Thyroid gland (tissue), 4 donors: ENCODE data around the gene KLK5. TPM values are rescaled to one million over a fixed set of nuclear protein-coding genes. Genes with fewer than 3 reads are reported as not detected.
"Not testable (repeated sequence)": the region's sequence is repeated elsewhere in the genome, so short reads cannot be mapped to it uniquely, and the experiment has no call there.

ENCODE experiments used
- DNase-seq, 2 donors: peaks; one replicate each; pipeline ENCODE4 v3.0.0-alpha.2; 2019
- H3K27ac ChIP-seq, 3 donors: fragments of 200-600 bp; sonication (generic); 1 replicate in 2 of 3; 2 replicates in 1 of 3; pipeline ENCODE4 v1.5.1; 2016 to 2019; ENCODE audit warnings: mild to moderate bottlenecking in 1 of 3, moderate library complexity in 1 of 3
- H3K27me3 ChIP-seq: fragments of 200-600 bp; sonication (generic); one replicate; pipeline ENCODE4 v1.5.1; 2019
- H3K36me3 ChIP-seq, 2 donors: fragments of 200-600 bp; sonication (generic); one replicate each; pipeline ENCODE4 v1.5.1; 2016 to 2019
- H3K4me1 ChIP-seq, 2 donors: fragments of 200-600 bp; sonication (generic); one replicate each; pipeline ENCODE4 v1.5.1; 2017 to 2019
- H3K4me3 ChIP-seq, 3 donors: fragments of 200-600 bp; sonication (generic); replicated peaks in 1 of 3; 1 replicate in 2 of 3; 2 replicates in 1 of 3; pipeline ENCODE4 v1.5.1; 2016; ENCODE audit warnings: mild to moderate bottlenecking in 1 of 3
- H3K9me3 ChIP-seq: fragments of 200-600 bp; sonication (generic); one replicate; pipeline ENCODE4 v1.5.1; 2017
- CTCF ChIP-seq, 6 experiments: fragments of 200-600 bp in 3 of 6; fragments of 450-650 bp in 3 of 6; sonication (generic) in 3 of 6; IDR thresholded peaks; one replicate each; pipeline ENCODE4 v1.5.1; 2016 to 2019; ENCODE audit warnings: antibody characterized with exemption in 6 of 6, mild to moderate bottlenecking in 2 of 6, inconsistent platforms in 1 of 6, moderate library complexity in 1 of 6
- POLR2A ChIP-seq, 2 donors: fragments of 450-650 bp; IDR thresholded peaks; one replicate each; pipeline ENCODE4 v1.6.1; 2017; ENCODE audit warnings: antibody characterized with exemption in 2 of 2, mild to moderate bottlenecking in 2 of 2, moderate library complexity in 1 of 2
- WGBS, 2 donors: methylation state at CpG; one replicate each; pipeline ENCODE4 v1.1.5; 2017; 5-methylcytosine and 5-hydroxymethylcytosine counted together
- intact Hi-C: fragments of 100-400 bp; cut with DNase I; formaldehyde crosslinking; loops from one replicate; pipeline ENCODE4 v1.15.1; 2023
- total RNA-seq, 4 donors: library from RNA; depleted of rRNA; stranded (reverse); fragments of >200 nt; gene quantifications; one replicate each; pipeline ENCODE4 v1.2.3, GENCODE V29; 2016

The KLK5 gene
- total RNA-seq, 4 donors from 2014 or later: 0.44 TPM; not detected in 3

DNA sequence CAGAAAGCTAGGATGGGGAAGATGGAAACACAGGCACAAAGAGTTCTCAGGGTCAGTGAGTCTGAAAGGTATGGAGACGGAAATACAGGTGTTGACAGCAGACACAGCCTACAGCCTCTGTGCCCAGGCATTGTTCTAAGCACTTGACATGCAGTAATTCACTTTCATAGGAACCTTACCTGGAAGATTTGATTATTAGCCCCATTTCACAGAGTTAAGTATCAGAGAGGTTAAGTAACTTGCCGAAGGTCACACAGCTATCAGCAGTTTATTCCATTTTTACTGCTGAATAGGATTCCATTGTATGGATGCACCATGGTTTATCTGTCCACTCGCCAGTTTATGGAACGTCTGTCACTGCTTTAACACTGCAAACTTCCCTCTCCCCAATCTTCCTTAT is 54.8 kb downstream of the KLK5 start:
- no peaks in the 10 kb centered on the region for H3K36me3 ChIP-seq
- DNase-seq: no peak
- no peaks in the 10 kb centered on the region for H3K27me3 ChIP-seq
- H3K4me3 ChIP-seq: no peak overlapping the region
- H3K27ac ChIP-seq: peak overlapping the region in 2 of 3 donors; percentile 86 to 98
- peaks cover 9 to 14% of the 10 kb centered on the region in 2 donors for H3K4me1 ChIP-seq
- intact Hi-C loops: no loop called here
- TF ChIP-seq POLR2A (IDR thresholded peaks at IDR 0.05): no peak
- TF ChIP-seq CTCF (IDR thresholded peaks at IDR 0.05): no peak
- no peaks in the 10 kb centered on the region for H3K9me3 ChIP-seq
- WGBS, 2 donors: 86 to 92% methylated on average over 4 of the region's 4 CpGs

- H3K36me3 ChIP-seq: no peaks in the 10 kb centered on the region
- no peak for TF ChIP-seq CTCF (IDR thresholded peaks at IDR 0.05)
- intact Hi-C loops: no loop called here
- 87 to 90% methylated on average over 3 of the region's 3 CpGs for WGBS, 2 donors
- no peaks in the 10 kb centered on the region for H3K27me3 ChIP-seq
- H3K9me3 ChIP-seq: no peaks in the 10 kb centered on the region
- H3K27ac ChIP-seq: peak overlapping the region; percentile 72 to 98 (median 86)
- peaks cover 9 to 14% of the 10 kb centered on the region in 2 donors for H3K4me1 ChIP-seq
- H3K4me3 ChIP-seq: no peak overlapping the region
- DNase-seq: no peak
Measured at GRCh38 chr19:50897612-50898011, 55.2 kb downstream of the KLK5 start.

DNA sequence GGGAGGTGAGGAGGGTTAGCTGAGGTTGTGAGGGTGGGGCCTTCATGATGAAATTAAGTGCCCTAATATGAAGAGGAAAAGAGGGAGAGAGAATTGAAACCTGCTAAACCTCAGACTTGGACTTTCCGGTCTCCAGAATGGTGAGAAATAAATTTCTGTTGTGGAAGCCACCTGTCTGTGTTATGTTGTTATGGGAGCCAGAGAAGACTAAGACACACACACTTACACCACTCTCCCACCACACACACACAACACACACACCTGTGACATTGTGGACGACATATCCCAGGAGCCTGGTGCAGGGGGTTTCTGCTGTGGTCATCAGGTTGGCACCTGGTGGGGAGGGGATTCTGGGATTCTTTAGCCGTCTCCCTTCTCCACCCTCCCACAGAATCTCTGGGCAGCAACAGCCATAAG is 55.6 kb downstream of the KLK5 start:
- TF ChIP-seq CTCF (IDR thresholded peaks at IDR 0.05): no peak
- no peak for TF ChIP-seq POLR2A (IDR thresholded peaks at IDR 0.05)
- DNase-seq: no peak
- Histone ChIP-seq H3K27me3 (no peaks in the 10 kb centered on the region), H3K27ac (peak overlapping the region; percentile 72 to 98 (median 86)), H3K9me3 (no peaks in the 10 kb centered on the region), H3K36me3 (no peaks in the 10 kb centered on the region), H3K4me1 (peaks cover 9 to 14% of the 10 kb centered on the region in 2 donors), H3K4me3 (no peak overlapping the region)
- intact Hi-C loops: no loop called here
- WGBS, 2 donors: 59 to 84% methylated on average over 3 of the region's 3 CpGs

- H3K4me3 ChIP-seq: no peak overlapping the region
- no peaks in the 10 kb centered on the region for H3K9me3 ChIP-seq
- WGBS, 2 donors: 56 to 58% methylated on average over 6 of the region's 6 CpGs
- no peaks in the 10 kb centered on the region for H3K27me3 ChIP-seq
- intact Hi-C loops: no loop called here
- H3K36me3 ChIP-seq: no peaks in the 10 kb centered on the region
- peak; percentile 97 to 98 for DNase-seq
- TF ChIP-seq CTCF (IDR thresholded peaks at IDR 0.05) (no peak), POLR2A (IDR thresholded peaks at IDR 0.05) (peak in 1 of 2 donors; percentile 54)
- peaks cover 9 to 14% of the 10 kb centered on the region in 2 donors for H3K4me1 ChIP-seq
- H3K27ac ChIP-seq: peak overlapping the region; percentile 72 to 98 (median 86)
Measured at GRCh38 chr19:50896591-50897190, 56.1 kb downstream of the KLK5 start.

DNA sequence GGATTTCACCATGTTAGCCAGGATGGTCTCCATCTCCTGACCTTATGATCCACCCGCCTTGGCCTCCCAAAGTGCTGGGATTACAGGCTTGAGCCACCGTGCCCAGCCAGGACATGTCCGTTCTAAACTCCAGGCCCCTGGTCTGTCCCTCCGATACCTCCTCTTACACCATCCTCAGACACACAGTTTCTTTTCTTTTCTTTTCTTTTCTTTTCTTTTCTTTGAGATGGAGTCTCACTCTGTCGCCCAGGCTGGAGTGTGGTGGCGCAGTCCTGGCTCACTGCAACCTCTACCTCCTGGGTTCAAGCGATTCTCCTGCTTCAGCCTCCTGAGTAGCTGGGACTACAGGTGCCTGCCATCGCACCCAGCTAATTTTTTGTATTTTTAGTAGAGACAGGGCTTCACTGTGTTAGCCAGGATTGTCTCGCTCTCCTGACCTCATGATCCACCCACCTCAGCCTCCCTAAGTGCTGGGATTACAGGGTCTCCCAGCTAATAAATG is 56.7 kb downstream of the KLK5 start:
- H3K4me3 ChIP-seq, H3K27me3 ChIP-seq, intact Hi-C loops, H3K9me3 ChIP-seq, H3K36me3 ChIP-seq, DNase-seq: not testable (repeated sequence)
- WGBS, 2 donors: 74 to 86% methylated on average over 9 of the region's 9 CpGs
- H3K4me1 ChIP-seq: peaks cover 9 to 14% of the 10 kb centered on the region in 2 donors
- peak overlapping the region; percentile 72 to 98 (median 86) for H3K27ac ChIP-seq
